ENCODE results near the gene FAM110A.

Gene FAM110A

GRCh38 chr20:835608-836045, 2.1 kb downstream of the FAM110A start:
- Histone ChIP-seq H3K4me1 (ENCODE audit: insufficient read depth, low read length) (peaks cover 4% of the 10 kb centered on the region), H3K27me3 (ENCODE audit: control insufficient read depth in 1 of 2, insufficient read depth in 2 of 2, low read length in 2 of 2) (peaks cover 4 to 5% of the 10 kb centered on the region in 2 donors), H3K27ac (ENCODE audit: low read depth, low read length) (no peak overlapping the region), H3K9ac (ENCODE audit: low read length) (no peak overlapping the region), H3K4me3 (ENCODE audit: low read depth in 1 of 2, low read length in 2 of 2) (no peak overlapping the region), H3K9me3 (ENCODE audit: low read length) (no peaks in the 10 kb centered on the region), H3K36me3 (ENCODE audit: insufficient read depth, low read length) (no peaks in the 10 kb centered on the region)

- Histone ChIP-seq H3K27me3 (ENCODE audit: control insufficient read depth in 1 of 2, insufficient read depth in 2 of 2, low read length in 2 of 2) (peaks cover 5 to 11% of the 10 kb centered on the region in 2 donors), H3K9ac (ENCODE audit: low read length) (no peak overlapping the region), H3K9me3 (ENCODE audit: low read length) (no peaks in the 10 kb centered on the region), H3K4me1 (ENCODE audit: insufficient read depth, low read length) (peaks cover 4% of the 10 kb centered on the region), H3K27ac (ENCODE audit: low read depth, low read length) (no peak overlapping the region), H3K36me3 (ENCODE audit: insufficient read depth, low read length) (no peaks in the 10 kb centered on the region), H3K4me3 (ENCODE audit: low read depth in 1 of 2, low read length in 2 of 2) (no peak overlapping the region)
Measured at GRCh38 chr20:836190-836589, 2.7 kb downstream of the FAM110A start.

DNA sequence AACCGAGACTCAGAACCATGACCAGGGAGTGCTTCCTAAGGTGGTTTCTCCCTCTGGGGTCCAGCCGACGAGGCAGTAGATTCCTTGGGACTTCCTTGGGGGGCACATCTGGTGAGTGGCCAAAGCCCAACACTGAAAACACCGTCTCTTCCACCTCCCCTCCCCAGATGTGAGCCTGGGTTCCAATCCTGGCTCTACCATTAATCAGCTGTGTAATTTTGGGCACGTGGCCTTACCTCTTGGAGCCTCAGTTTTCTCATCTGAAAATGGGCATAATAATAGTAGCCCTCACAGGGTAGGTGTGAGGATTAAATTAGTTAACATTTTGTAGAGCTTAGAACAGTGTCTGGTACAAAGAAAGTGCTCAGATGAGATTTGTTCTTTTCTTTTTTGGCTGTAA, 5.5 kb downstream of the FAM110A start:
- H3K9ac ChIP-seq (ENCODE audit: low read length), result no peak overlapping the region
- H3K9me3 ChIP-seq (ENCODE audit: low read length), result no peaks in the 10 kb centered on the region
- H3K4me1 ChIP-seq (ENCODE audit: insufficient read depth, low read length), result peaks cover 7% of the 10 kb centered on the region
- no peak overlapping the region for H3K4me3 ChIP-seq (ENCODE audit: low read depth in 1 of 2, low read length in 2 of 2)
- no peak overlapping the region for H3K27ac ChIP-seq (ENCODE audit: low read depth, low read length)
- no peaks in the 10 kb centered on the region for H3K36me3 ChIP-seq (ENCODE audit: insufficient read depth, low read length)
- peaks cover 5 to 24% of the 10 kb centered on the region in 2 donors for H3K27me3 ChIP-seq (ENCODE audit: control insufficient read depth in 1 of 2, insufficient read depth in 2 of 2, low read length in 2 of 2)

DNA sequence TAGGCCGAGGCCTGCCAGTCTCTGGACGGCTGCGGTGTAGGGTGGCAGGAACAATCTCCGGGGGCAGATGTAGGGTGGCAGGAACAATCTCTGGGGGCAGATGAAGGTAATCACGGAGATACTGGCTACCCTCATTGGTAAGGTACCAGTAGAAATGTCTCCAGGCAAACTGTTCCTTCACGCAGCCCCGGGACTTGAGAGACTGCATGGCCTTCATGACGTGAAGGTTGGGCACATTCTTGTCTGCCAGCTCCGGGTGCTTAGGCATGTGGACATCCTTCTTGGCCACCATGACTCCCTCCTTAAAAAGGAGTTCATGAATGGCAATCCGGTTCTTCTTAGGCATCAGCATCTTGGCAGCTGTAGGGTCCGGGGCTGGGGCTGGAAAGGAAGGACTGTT, 6.1 kb downstream of the FAM110A start:
- no peak overlapping the region for H3K27ac ChIP-seq (ENCODE audit: low read depth, low read length)
- H3K27me3 ChIP-seq (ENCODE audit: control insufficient read depth in 1 of 2, insufficient read depth in 2 of 2, low read length in 2 of 2), result peaks cover 5 to 25% of the 10 kb centered on the region in 2 donors

GRCh38 chr20:840503-840857, 7.0 kb downstream of the FAM110A start:
- no peak overlapping the region for H3K27ac ChIP-seq (ENCODE audit: low read depth, low read length)
- H3K4me3 ChIP-seq (ENCODE audit: low read depth in 1 of 2, low read length in 2 of 2), result no peak overlapping the region
- H3K9me3 ChIP-seq (ENCODE audit: low read length), result no peaks in the 10 kb centered on the region
- peaks cover 7% of the 10 kb centered on the region for H3K4me1 ChIP-seq (ENCODE audit: insufficient read depth, low read length)
- H3K36me3 ChIP-seq (ENCODE audit: insufficient read depth, low read length), result no peaks in the 10 kb centered on the region
- H3K27me3 ChIP-seq (ENCODE audit: control insufficient read depth in 1 of 2, insufficient read depth in 2 of 2, low read length in 2 of 2), result peaks cover 5 to 32% of the 10 kb centered on the region in 2 donors
- H3K9ac ChIP-seq (ENCODE audit: low read length), result no peak overlapping the region

More for the DNA sequence above, 6.1 kb downstream of the FAM110A start:
- no peaks in the 10 kb centered on the region for H3K36me3 ChIP-seq (ENCODE audit: insufficient read depth, low read length)
- H3K4me3 ChIP-seq (ENCODE audit: low read depth in 1 of 2, low read length in 2 of 2), result no peak overlapping the region
- peaks cover 8% of the 10 kb centered on the region for H3K4me1 ChIP-seq (ENCODE audit: insufficient read depth, low read length)
- no peak overlapping the region for H3K9ac ChIP-seq (ENCODE audit: low read length)
- no peaks in the 10 kb centered on the region for H3K9me3 ChIP-seq (ENCODE audit: low read length)

GRCh38 chr20:840858-841567, 7.5 kb downstream of the FAM110A start:
- H3K27ac ChIP-seq (ENCODE audit: low read depth, low read length), result no peak overlapping the region

GRCh38 chr20:841568-842546, 8.3 kb downstream of the FAM110A start:
- Histone ChIP-seq H3K4me1 (ENCODE audit: insufficient read depth, low read length) (peaks cover 7% of the 10 kb centered on the region), H3K27me3 (ENCODE audit: control insufficient read depth in 1 of 2, insufficient read depth in 2 of 2, low read length in 2 of 2) (peaks cover 5 to 32% of the 10 kb centered on the region in 2 donors), H3K9me3 (ENCODE audit: low read length) (no peaks in the 10 kb centered on the region), H3K4me3 (ENCODE audit: low read depth in 1 of 2, low read length in 2 of 2) (no peak overlapping the region), H3K36me3 (ENCODE audit: insufficient read depth, low read length) (no peaks in the 10 kb centered on the region), H3K27ac (ENCODE audit: low read depth, low read length) (no peak overlapping the region), H3K9ac (ENCODE audit: low read length) (no peak overlapping the region)

More at GRCh38 chr20:840858-841567, 7.5 kb downstream of the FAM110A start:
- no peak overlapping the region for H3K9ac ChIP-seq (ENCODE audit: low read length)
- H3K36me3 ChIP-seq (ENCODE audit: insufficient read depth, low read length), result no peaks in the 10 kb centered on the region
- H3K27me3 ChIP-seq (ENCODE audit: control insufficient read depth in 1 of 2, insufficient read depth in 2 of 2, low read length in 2 of 2), result peaks cover 5 to 32% of the 10 kb centered on the region in 2 donors
- peaks cover 7% of the 10 kb centered on the region for H3K4me1 ChIP-seq (ENCODE audit: insufficient read depth, low read length)
- no peak overlapping the region for H3K4me3 ChIP-seq (ENCODE audit: low read depth in 1 of 2, low read length in 2 of 2)
- H3K9me3 ChIP-seq (ENCODE audit: low read length), result no peaks in the 10 kb centered on the region

DNA sequence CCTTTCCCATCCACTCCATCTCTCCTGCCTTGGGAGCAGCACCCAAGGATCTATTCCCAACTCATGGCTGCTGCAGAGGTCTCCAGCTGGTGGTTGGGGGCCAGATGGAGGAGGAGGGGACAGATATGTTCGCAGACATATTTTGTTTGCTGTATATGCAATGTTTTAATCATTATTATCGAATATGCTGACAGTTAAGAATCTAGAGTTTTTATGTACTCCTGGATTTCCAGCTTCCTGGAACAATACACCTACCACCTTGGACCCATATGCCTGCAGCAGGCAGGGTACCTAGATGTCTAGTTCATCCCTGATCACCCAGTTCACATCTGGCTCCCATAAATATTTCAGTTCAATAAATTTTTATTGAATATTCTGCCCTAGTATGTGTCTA, 9.0 kb downstream of the FAM110A start:
- peaks cover 5 to 32% of the 10 kb centered on the region in 2 donors for H3K27me3 ChIP-seq (ENCODE audit: control insufficient read depth in 1 of 2, insufficient read depth in 2 of 2, low read length in 2 of 2)
- no peaks in the 10 kb centered on the region for H3K36me3 ChIP-seq (ENCODE audit: insufficient read depth, low read length)
- no peak overlapping the region for H3K27ac ChIP-seq (ENCODE audit: low read depth, low read length)
- H3K9ac ChIP-seq (ENCODE audit: low read length), result no peak overlapping the region
- H3K9me3 ChIP-seq (ENCODE audit: low read length), result no peaks in the 10 kb centered on the region
- H3K4me1 ChIP-seq (ENCODE audit: insufficient read depth, low read length), result peaks cover 7% of the 10 kb centered on the region
- no peak overlapping the region for H3K4me3 ChIP-seq (ENCODE audit: low read depth in 1 of 2, low read length in 2 of 2)

DNA sequence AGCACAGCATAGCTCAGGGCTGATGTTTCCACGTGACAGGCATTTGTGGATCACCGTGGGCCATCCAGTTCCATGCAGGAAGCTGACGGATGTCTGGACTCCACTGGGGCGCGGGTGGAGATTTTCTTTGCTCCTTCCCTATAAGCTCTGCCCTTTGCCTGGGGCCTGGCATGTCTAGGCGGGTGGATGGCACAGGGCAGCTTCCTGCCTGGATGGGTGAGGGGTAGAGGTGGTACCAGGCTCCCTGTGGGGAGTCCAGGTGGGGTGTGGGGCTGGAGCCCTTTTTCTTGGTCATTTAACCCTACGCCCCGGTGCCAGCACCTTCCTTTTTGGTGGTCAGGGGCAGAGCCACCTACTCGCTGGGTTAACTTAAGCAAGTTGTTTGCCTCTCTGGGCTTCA, 10.4 kb downstream of the FAM110A start:
- Histone ChIP-seq H3K27ac (ENCODE audit: low read depth, low read length) (no peak overlapping the region), H3K4me3 (ENCODE audit: low read depth in 1 of 2, low read length in 2 of 2) (peak overlapping the region in 1 of 2 donors; percentile 43), H3K36me3 (ENCODE audit: insufficient read depth, low read length) (no peaks in the 10 kb centered on the region), H3K9ac (ENCODE audit: low read length) (no peak overlapping the region), H3K4me1 (ENCODE audit: insufficient read depth, low read length) (peaks cover 7% of the 10 kb centered on the region), H3K9me3 (ENCODE audit: low read length) (no peaks in the 10 kb centered on the region), H3K27me3 (ENCODE audit: control insufficient read depth in 1 of 2, insufficient read depth in 2 of 2, low read length in 2 of 2) (peaks cover 5 to 32% of the 10 kb centered on the region in 2 donors)

- Histone ChIP-seq H3K36me3 (ENCODE audit: insufficient read depth, low read length) (no peaks in the 10 kb centered on the region), H3K4me3 (ENCODE audit: low read depth in 1 of 2, low read length in 2 of 2) (peak overlapping the region; percentile 18 to 43), H3K9me3 (ENCODE audit: low read length) (no peaks in the 10 kb centered on the region), H3K4me1 (ENCODE audit: insufficient read depth, low read length) (peaks cover 7% of the 10 kb centered on the region), H3K27ac (ENCODE audit: low read depth, low read length) (no peak overlapping the region), H3K27me3 (ENCODE audit: control insufficient read depth in 1 of 2, insufficient read depth in 2 of 2, low read length in 2 of 2) (peaks cover 5 to 32% of the 10 kb centered on the region in 2 donors), H3K9ac (ENCODE audit: low read length) (no peak overlapping the region)
Measured at GRCh38 chr20:844473-845225, 11.1 kb downstream of the FAM110A start.

Data from muscle layer of colon (tissue), 2 donors.